Vagina (tissue), 2 donors: ENCODE measurements around the gene FGGY. TPM values are rescaled to one million over a fixed set of nuclear protein-coding genes. Genes with fewer than 3 reads are reported as not detected.
"Not testable (repeated sequence)": the region's sequence is repeated elsewhere in the genome, so short reads cannot be mapped to it uniquely, and the experiment has no call there.

ENCODE experiments used
- DNase-seq, 2 donors: peaks; one replicate each; pipeline ENCODE4 v3.0.0-alpha.2; 2017; ENCODE audit errors: extremely low spot score in 2 of 2
- H3K27ac ChIP-seq: fragments of 200-600 bp; sonication (generic); one replicate; pipeline ENCODE4 v1.5.1; 2019
- H3K27me3 ChIP-seq: fragments of 200-600 bp; sonication (generic); one replicate; pipeline ENCODE4 v1.5.1; 2019
- H3K36me3 ChIP-seq, 2 donors: fragments of 200-600 bp; sonication (generic); one replicate each; pipeline ENCODE4 v1.5.1; 2017 to 2019
- H3K4me1 ChIP-seq: fragments of 200-600 bp; sonication (generic); one replicate; pipeline ENCODE4 v1.5.1; 2019
- H3K4me3 ChIP-seq, 2 donors: fragments of 200-600 bp; sonication (generic); 1 replicate in 1 of 2; 2 replicates in 1 of 2; pipeline ENCODE4 v1.5.1; 2016 to 2019
- H3K9me3 ChIP-seq: fragments of 200-600 bp; sonication (generic); one replicate; pipeline ENCODE4 v1.5.1; 2019
- CTCF ChIP-seq, 3 experiments: fragments of 450-650 bp in 2 of 3; fragments of 200-600 bp in 1 of 3; sonication (generic) in 1 of 3; IDR thresholded peaks; one replicate each; pipeline ENCODE4 v1.5.1; 2017 to 2019; ENCODE audit warnings: antibody characterized with exemption in 3 of 3, mild to moderate bottlenecking in 2 of 3, moderate library complexity in 2 of 3
- POLR2A ChIP-seq, 2 donors: fragments of 450-650 bp; IDR thresholded peaks; one replicate each; pipeline ENCODE4 v1.6.1; 2017; ENCODE audit warnings: antibody characterized with exemption in 2 of 2, mild to moderate bottlenecking in 2 of 2, moderate library complexity in 2 of 2
- POLR2AphosphoS5 ChIP-seq, 2 donors: sonication (generic); formaldehyde crosslinking; IDR thresholded peaks; one replicate each; pipeline ENCODE4 v1.9.0; 2017; ENCODE audit warnings: antibody characterized with exemption in 2 of 2, mild to moderate bottlenecking in 2 of 2, low read depth in 1 of 2; ENCODE audit not compliant: insufficient read depth in 1 of 2
- intact Hi-C: fragments of 100-400 bp; cut with DNase I; formaldehyde crosslinking; loops from one replicate; pipeline ENCODE4 v1.15.1; 2023
- total RNA-seq: library from RNA; depleted of rRNA; stranded (reverse); fragments of >200 nt; gene quantifications from one replicate; pipeline ENCODE4 v1.2.3, GENCODE V29; 2016

The FGGY gene
- total RNA-seq, 1 donor from 2014 or later, result 11.8 TPM

GRCh38 chr1:59645893-59646292, 349.0 kb downstream of the FGGY start:
- H3K27me3 ChIP-seq, result no peaks in the 10 kb centered on the region
- H3K4me3 ChIP-seq, result no peak overlapping the region
- no peaks in the 10 kb centered on the region for H3K36me3 ChIP-seq
- H3K4me1 ChIP-seq, result no peaks in the 10 kb centered on the region
- no peak for DNase-seq
- H3K27ac ChIP-seq, result no peak overlapping the region
- intact Hi-C loops, result no loop called here
- TF ChIP-seq POLR2AphosphoS5 (IDR thresholded peaks at IDR 0.05; ENCODE audit: insufficient read depth in 1 of 2, low read depth in 1 of 2) (no peak), POLR2A (IDR thresholded peaks at IDR 0.05) (no peak), CTCF (IDR thresholded peaks at IDR 0.05) (no peak)
- no peaks in the 10 kb centered on the region for H3K9me3 ChIP-seq

GRCh38 chr1:59653142-59653958, 356.5 kb downstream of the FGGY start:
- H3K4me1 ChIP-seq, intact Hi-C loops, H3K27ac ChIP-seq, H3K27me3 ChIP-seq, DNase-seq, H3K4me3 ChIP-seq, H3K36me3 ChIP-seq, H3K9me3 ChIP-seq: not testable (repeated sequence)

- intact Hi-C loops, result no loop called here
- H3K4me3 ChIP-seq, result no peak overlapping the region
- no peaks in the 10 kb centered on the region for H3K9me3 ChIP-seq
- no peaks in the 10 kb centered on the region for H3K27me3 ChIP-seq
- no peaks in the 10 kb centered on the region for H3K36me3 ChIP-seq
- H3K27ac ChIP-seq, result no peak overlapping the region
- no peaks in the 10 kb centered on the region for H3K4me1 ChIP-seq
- DNase-seq, result no peak
- no peak for TF ChIP-seq POLR2AphosphoS5 (IDR thresholded peaks at IDR 0.05; ENCODE audit: insufficient read depth in 1 of 2, low read depth in 1 of 2)
- no peak for TF ChIP-seq POLR2A (IDR thresholded peaks at IDR 0.05)
- no peak for TF ChIP-seq CTCF (IDR thresholded peaks at IDR 0.05)
Observed at GRCh38 chr1:59653968-59654367, 357.1 kb downstream of the FGGY start.

- no peak for TF ChIP-seq POLR2A (IDR thresholded peaks at IDR 0.05)
- no peak for TF ChIP-seq CTCF (IDR thresholded peaks at IDR 0.05)
- TF ChIP-seq POLR2AphosphoS5 (IDR thresholded peaks at IDR 0.05; ENCODE audit: insufficient read depth in 1 of 2, low read depth in 1 of 2), result no peak
Observed at GRCh38 chr1:59657873-59658465, 361.1 kb downstream of the FGGY start.

GRCh38 chr1:59664166-59664565, 367.3 kb downstream of the FGGY start:
- no peaks in the 10 kb centered on the region for H3K27me3 ChIP-seq
- TF ChIP-seq POLR2AphosphoS5 (IDR thresholded peaks at IDR 0.05; ENCODE audit: insufficient read depth in 1 of 2, low read depth in 1 of 2) (no peak), CTCF (IDR thresholded peaks at IDR 0.05) (no peak), POLR2A (IDR thresholded peaks at IDR 0.05) (no peak)
- H3K36me3 ChIP-seq, result no peaks in the 10 kb centered on the region
- H3K4me1 ChIP-seq, result peaks cover 4% of the 10 kb centered on the region
- H3K4me3 ChIP-seq, result no peak overlapping the region
- intact Hi-C loops, result no loop called here
- DNase-seq, result no peak
- H3K27ac ChIP-seq, result no peak overlapping the region
- no peaks in the 10 kb centered on the region for H3K9me3 ChIP-seq

More at GRCh38 chr1:59657873-59658465, 361.1 kb downstream of the FGGY start:
- Histone ChIP-seq H3K4me3 (no peak overlapping the region), H3K4me1 (no peaks in the 10 kb centered on the region), H3K27ac (no peak overlapping the region), H3K9me3 (no peaks in the 10 kb centered on the region), H3K27me3 (no peaks in the 10 kb centered on the region), H3K36me3 (no peaks in the 10 kb centered on the region)
- DNase-seq, result no peak
- intact Hi-C loops, result no loop called here
